BLaER1 treated with 17β-estradiol and CSF1 and Interleukin-3, amounts not matched to agents 10 nM and 100 nM (cell line): ENCODE results near the gene ANKRD13B.

Experiments
- H3K27ac ChIP-seq, 11 experiments: shearing (Covaris generic); formaldehyde crosslinking; 2 replicates each; pipeline ENCODE4 v1.8.1; 2022
- H3K27me3 ChIP-seq, 11 experiments: shearing (Covaris generic); formaldehyde crosslinking; 2 replicates each; pipeline ENCODE4 v1.8.1; 2022
- H3K36me3 ChIP-seq, 11 experiments: shearing (Covaris generic); formaldehyde crosslinking; 2 replicates each; pipeline ENCODE4 v1.8.1; 2022
- H3K4me1 ChIP-seq, 10 experiments: shearing (Covaris generic); formaldehyde crosslinking; 2 replicates each; pipeline ENCODE4 v1.8.1; 2022
- H3K4me2 ChIP-seq, 11 experiments: shearing (Covaris generic); formaldehyde crosslinking; 2 replicates each; pipeline ENCODE4 v1.8.1; 2022
- H3K4me3 ChIP-seq, 10 experiments: shearing (Covaris generic); formaldehyde crosslinking; 2 replicates each; pipeline ENCODE4 v1.8.1; 2022
- H3K9ac ChIP-seq, 11 experiments: shearing (Covaris generic); formaldehyde crosslinking; 2 replicates each; pipeline ENCODE4 v1.8.1; 2022
- H3K9me3 ChIP-seq, 11 experiments: shearing (Covaris generic); formaldehyde crosslinking; replicated peaks in 1 of 11; 2 replicates each; pipeline ENCODE4 v1.8.1; 2022
- H4K20me1 ChIP-seq, 11 experiments: shearing (Covaris generic); formaldehyde crosslinking; 2 replicates each; pipeline ENCODE4 v1.8.1; 2022
- Cebpa-rat ChIP-seq, 11 experiments: shearing (Covaris generic); IDR thresholded peaks; 2 replicates each; pipeline ENCODE4 v1.8.1; 2022

The ANKRD13B gene

GRCh38 chr17:29624586-29624985 is 31.7 kb downstream of the ANKRD13B start:
- Histone ChIP-seq H3K9ac (no peak overlapping the region), H3K27ac (no peak overlapping the region; a peak in 1 of 22 replicates), H3K4me1 (peaks cover 43 to 86% (median 58%) of the 10 kb centered on the region in 10 experiments), H3K4me2 (peak overlapping the region in 3 of 11 experiments; percentile 2 to 98 (median 4); a peak in 3 of 22 replicates), H3K9me3 (no peaks in the 10 kb centered on the region), H3K27me3 (no peaks in the 10 kb centered on the region), H3K36me3 (peaks cover 10 to 44% (median 34%) of the 10 kb centered on the region in 11 experiments), H4K20me1 (peaks cover 8 to 76% (median 47%) of the 10 kb centered on the region in 11 experiments; a peak in 20 of 22 replicates), H3K4me3 (no peak overlapping the region)
- TF ChIP-seq Cebpa-rat (IDR thresholded peaks at IDR 0.05): no peak

- peaks cover 37 to 86% (median 60%) of the 10 kb centered on the region in 10 experiments for H3K4me1 ChIP-seq
Measured at GRCh38 chr17:29625037-29625750, 32.3 kb downstream of the ANKRD13B start.

DNA sequence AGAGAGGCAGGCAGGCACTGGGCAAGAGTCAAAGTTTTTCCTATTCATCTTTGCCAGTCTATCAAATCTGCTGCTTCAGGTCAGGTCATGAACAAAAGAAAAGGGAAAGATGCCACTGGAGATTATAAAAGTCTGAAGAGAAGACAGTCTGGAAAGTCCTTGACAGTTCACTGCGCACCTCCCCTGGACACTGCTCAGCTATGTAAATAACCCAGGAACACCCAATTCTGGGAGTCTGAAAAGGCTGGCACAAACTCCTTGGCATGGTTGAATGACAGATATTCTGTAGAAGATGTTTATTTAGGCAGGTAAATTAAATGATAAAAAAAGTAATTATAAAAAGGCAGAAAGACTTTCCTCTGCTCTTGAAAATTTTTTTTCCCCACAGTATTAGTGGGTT is 35.0 kb downstream of the ANKRD13B start:
- Histone ChIP-seq H3K27me3 (no peaks in the 10 kb centered on the region), H3K9ac (no peak overlapping the region), H3K9me3 (no peaks in the 10 kb centered on the region), H3K4me1 (peaks cover 14 to 76% (median 39%) of the 10 kb centered on the region in 10 experiments), H4K20me1 (peaks cover 13 to 100% (median 79%) of the 10 kb centered on the region in 11 experiments; a peak in 21 of 22 replicates), H3K4me3 (no peak overlapping the region), H3K36me3 (peaks cover 43 to 78% (median 67%) of the 10 kb centered on the region in 11 experiments), H3K27ac (no peak overlapping the region), H3K4me2 (peak overlapping the region in 2 of 11 experiments; percentile 10 to 30; a peak in 3 of 22 replicates)
- TF ChIP-seq Cebpa-rat (IDR thresholded peaks at IDR 0.05): no peak

More at GRCh38 chr17:29625037-29625750, 32.3 kb downstream of the ANKRD13B start:
- no peak for TF ChIP-seq Cebpa-rat (IDR thresholded peaks at IDR 0.05)
- H3K36me3 ChIP-seq: peaks cover 16 to 50% (median 40%) of the 10 kb centered on the region in 11 experiments
- H3K27ac ChIP-seq: no peak overlapping the region
- H3K4me2 ChIP-seq: peak overlapping the region in 1 of 11 experiments; percentile 4; a peak in 1 of 22 replicates
- H3K27me3 ChIP-seq: no peaks in the 10 kb centered on the region
- no peak overlapping the region for H3K4me3 ChIP-seq
- H4K20me1 ChIP-seq: peaks cover 8 to 82% (median 53%) of the 10 kb centered on the region in 11 experiments; a peak in 20 of 22 replicates
- H3K9me3 ChIP-seq: no peaks in the 10 kb centered on the region
- H3K9ac ChIP-seq: no peak overlapping the region

GRCh38 chr17:29628644-29629043 is 35.7 kb downstream of the ANKRD13B start:
- no peak overlapping the region for H3K9ac ChIP-seq
- H3K4me3 ChIP-seq: no peak overlapping the region
- H3K4me2 ChIP-seq: peak overlapping the region in 3 of 11 experiments; percentile 8 to 30 (median 10); a peak in 3 of 22 replicates
- no peaks in the 10 kb centered on the region for H3K27me3 ChIP-seq
- peaks cover 7 to 69% (median 32%) of the 10 kb centered on the region in 10 experiments for H3K4me1 ChIP-seq
- H3K36me3 ChIP-seq: peaks cover 50 to 85% (median 74%) of the 10 kb centered on the region in 11 experiments
- H3K9me3 ChIP-seq: no peaks in the 10 kb centered on the region
- TF ChIP-seq Cebpa-rat (IDR thresholded peaks at IDR 0.05): no peak
- no peak overlapping the region for H3K27ac ChIP-seq
- H4K20me1 ChIP-seq: peaks cover 16 to 100% (median 86%) of the 10 kb centered on the region in 11 experiments; a peak in 21 of 22 replicates

- Histone ChIP-seq H3K27me3 (no peaks in the 10 kb centered on the region), H3K4me2 (no peak overlapping the region), H3K27ac (no peak overlapping the region), H3K9me3 (no peaks in the 10 kb centered on the region), H3K36me3 (peaks cover 62 to 97% (median 86%) of the 10 kb centered on the region in 11 experiments), H3K4me1 (peaks cover 0 to 62% (median 23%) of the 10 kb centered on the region in 10 experiments; a peak in 16 of 20 replicates), H4K20me1 (peaks cover 21 to 100% (median 94%) of the 10 kb centered on the region in 11 experiments; a peak in 21 of 22 replicates), H3K9ac (no peak overlapping the region), H3K4me3 (no peak overlapping the region)
- no peak for TF ChIP-seq Cebpa-rat (IDR thresholded peaks at IDR 0.05)
Measured at GRCh38 chr17:29629839-29630238, 36.9 kb downstream of the ANKRD13B start.

DNA sequence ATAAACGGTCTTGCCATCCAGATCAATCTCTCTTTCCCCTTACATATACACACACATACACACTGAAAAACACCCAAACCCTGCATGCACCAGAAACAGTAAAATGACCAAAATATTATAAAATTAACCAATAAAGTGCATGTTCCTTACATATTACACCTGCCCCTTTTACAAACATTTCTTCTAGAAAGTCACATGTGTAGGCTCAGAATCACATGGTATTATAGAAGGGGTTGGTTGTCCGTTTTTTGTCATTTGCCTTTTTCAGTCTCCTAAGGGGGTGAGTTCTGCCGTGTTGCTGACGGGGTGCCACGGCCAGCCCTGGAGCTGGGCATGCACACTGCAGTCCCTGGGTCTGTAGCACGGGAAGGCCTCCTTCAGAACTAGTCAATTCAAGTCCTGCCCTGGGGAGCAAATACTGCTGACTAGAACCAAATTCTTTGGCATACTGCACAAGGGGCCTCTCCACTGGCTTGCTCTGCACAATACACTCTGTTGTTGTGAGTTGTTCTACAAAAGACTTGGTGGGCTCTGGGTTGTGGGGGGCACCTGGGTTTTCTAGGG is 37.8 kb downstream of the ANKRD13B start:
- peaks cover 70 to 100% (median 93%) of the 10 kb centered on the region in 11 experiments for H3K36me3 ChIP-seq
- no peak overlapping the region for H3K27ac ChIP-seq
- no peaks in the 10 kb centered on the region for H3K9me3 ChIP-seq
- H3K4me1 ChIP-seq: peaks cover 0 to 55% (median 17%) of the 10 kb centered on the region in 10 experiments; a peak in 14 of 20 replicates
- H4K20me1 ChIP-seq: peaks cover 21 to 100% (median 97%) of the 10 kb centered on the region in 11 experiments; a peak in 21 of 22 replicates
- H3K4me2 ChIP-seq: no peak overlapping the region
- no peak for TF ChIP-seq Cebpa-rat (IDR thresholded peaks at IDR 0.05)
- no peaks in the 10 kb centered on the region for H3K27me3 ChIP-seq
- no peak overlapping the region for H3K4me3 ChIP-seq
- H3K9ac ChIP-seq: no peak overlapping the region

DNA sequence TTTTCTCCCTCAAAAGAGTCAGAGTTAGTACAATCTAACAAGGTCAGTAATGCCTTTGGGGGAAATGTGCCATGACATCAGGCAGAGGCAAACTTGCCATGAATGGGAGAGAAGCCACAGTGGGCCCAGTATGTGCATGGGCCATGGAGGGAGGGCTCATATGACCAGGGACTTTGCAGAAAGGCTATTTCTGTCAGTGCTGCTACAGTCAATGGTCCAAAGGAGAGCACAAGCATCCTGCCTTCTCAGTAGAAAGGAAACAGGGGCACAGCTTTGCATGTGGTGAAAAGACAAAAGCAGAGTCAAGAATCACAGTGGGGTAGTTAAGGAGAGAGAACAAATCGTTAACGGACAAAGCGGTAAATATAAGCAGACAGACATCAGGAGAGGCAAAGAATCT is 41.0 kb downstream of the ANKRD13B start:
- Histone ChIP-seq H3K9me3 (no peaks in the 10 kb centered on the region), H3K4me1 (peaks cover under 1 to 28% (median 13%) of the 10 kb centered on the region in 10 experiments; a peak in 18 of 20 replicates), H3K9ac (no peak overlapping the region), H3K4me3 (no peak overlapping the region), H3K27me3 (no peaks in the 10 kb centered on the region), H3K27ac (no peak overlapping the region), H4K20me1 (peaks cover 12 to 96% (median 74%) of the 10 kb centered on the region in 11 experiments; a peak in 21 of 22 replicates), H3K36me3 (peaks cover 87 to 100% (median 98%) of the 10 kb centered on the region in 11 experiments), H3K4me2 (no peak overlapping the region)
- no peak for TF ChIP-seq Cebpa-rat (IDR thresholded peaks at IDR 0.05)

DNA sequence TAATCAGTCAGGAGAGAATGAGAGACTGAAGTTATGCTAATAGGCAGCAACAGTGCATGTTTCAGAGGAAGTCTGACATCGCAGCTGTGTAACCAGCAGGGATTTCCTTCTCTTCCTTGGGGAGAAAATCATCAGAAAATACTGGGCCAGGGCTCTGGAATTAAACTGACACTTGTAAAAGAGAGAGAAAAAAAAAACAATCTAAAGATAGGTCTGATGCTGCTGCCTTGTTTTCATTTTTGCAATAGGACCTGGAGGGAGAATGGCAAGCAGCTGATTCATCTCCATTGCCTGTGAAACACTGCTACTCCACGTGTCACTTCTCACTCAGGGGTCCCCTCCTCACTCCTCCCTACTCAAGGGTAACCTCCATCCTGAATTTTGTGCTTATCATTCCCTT is 47.5 kb downstream of the ANKRD13B start:
- Histone ChIP-seq H3K9ac (peak overlapping the region; percentile 36 to 82 (median 61); a peak in 21 of 22 replicates), H3K4me2 (peak overlapping the region; percentile 72 to 92 (median 86)), H3K27ac (peak overlapping the region; percentile 2 to 92 (median 77); a peak in 21 of 22 replicates)

More for the DNA sequence above, 47.5 kb downstream of the ANKRD13B start:
- Histone ChIP-seq H3K4me3 (peak overlapping the region in 7 of 10 experiments; percentile 5 to 47 (median 26); a peak in 9 of 20 replicates), H3K36me3 (peaks cover 35 to 89% (median 57%) of the 10 kb centered on the region in 11 experiments), H4K20me1 (peaks cover 0 to 51% (median 10%) of the 10 kb centered on the region in 11 experiments; a peak in 11 of 22 replicates), H3K9me3 (no peaks in the 10 kb centered on the region), H3K27me3 (no peaks in the 10 kb centered on the region), H3K4me1 (peaks cover 66 to 71% (median 69%) of the 10 kb centered on the region in 10 experiments)
- no peak for TF ChIP-seq Cebpa-rat (IDR thresholded peaks at IDR 0.05)
